Mucosa of gallbladder (tissue), 1 donor: ENCODE measurements around the gene POLR1G. TPM values are rescaled to one million over a fixed set of nuclear protein-coding genes. Genes with fewer than 3 reads are reported as not detected.
"Not testable (repeated sequence)": the region's sequence is repeated elsewhere in the genome, so short reads cannot be mapped to it uniquely, and the experiment has no call there.

Source experiments
- DNase-seq: peaks from one replicate; pipeline ENCODE4 v3.0.0-alpha.2; 2020; ENCODE audit warnings: low spot score
- total RNA-seq: library from RNA; stranded (reverse); gene quantifications from one replicate; pipeline ENCODE4 v1.2.1, GENCODE V29; 2021
- donor health status: DM: no; HTN: no; CAD: no.

POLR1G gene
- total RNA-seq, 1 donor from 2014 or later, result 4.9 TPM

- peak; percentile 48 for DNase-seq
These were observed 6.3 kb upstream of the POLR1G start for GRCh38 chr19:45400192-45400591.

- DNase-seq, result no peak
These were observed 4.6 kb upstream of the POLR1G start for GRCh38 chr19:45401815-45402214.

GRCh38 chr19:45402298-45403061, 4.0 kb upstream of the POLR1G start:
- DNase-seq, result no peak

- no peak for DNase-seq
These were observed 3.2 kb upstream of the POLR1G start for GRCh38 chr19:45403272-45403671.

- peak; percentile 42 for DNase-seq
These were observed 2.5 kb upstream of the POLR1G start for GRCh38 chr19:45403781-45404556.

GRCh38 chr19:45404557-45405434, 1.6 kb upstream of the POLR1G start, which contains the start of gene PPP1R13L:
PPP1R13L (minus strand) TSS chr19:45405069; CDS start chr19:45398318, 6,751 bp downstream.
- peak; percentile 86 for DNase-seq

- DNase-seq, result peak; percentile 90
These were observed 814 bp upstream of the POLR1G start for GRCh38 chr19:45405435-45406225.

GRCh38 chr19:45407091-45407375, 589 bp downstream of the POLR1G start:
- no peak for DNase-seq

- DNase-seq, result not testable (repeated sequence)
These were observed 1.1 kb downstream of the POLR1G start for GRCh38 chr19:45407585-45407984.

- DNase-seq, result no peak
These were observed 1.7 kb downstream of the POLR1G start for GRCh38 chr19:45408121-45408520.

- DNase-seq, result no peak
These were observed 2.5 kb downstream of the POLR1G start for GRCh38 chr19:45408830-45409556.

GRCh38 chr19:45409557-45409920, 3.1 kb downstream of the POLR1G start:
- DNase-seq, result no peak

- DNase-seq, result not testable (repeated sequence)
These were observed 3.9 kb downstream of the POLR1G start for GRCh38 chr19:45410330-45410729.

- no peak for DNase-seq
These were observed 7.1 kb downstream of the POLR1G start for GRCh38 chr19:45413497-45413896.

GRCh38 chr19:45414468-45414867, 8.0 kb downstream of the POLR1G start:
- DNase-seq, result no peak

GRCh38 chr19:45417151-45417550, 10.7 kb downstream of the POLR1G start:
- DNase-seq, result no peak

- no peak for DNase-seq
These were observed 12.4 kb downstream of the POLR1G start for GRCh38 chr19:45418802-45419201.

- DNase-seq, result no peak
These were observed 13.0 kb downstream of the POLR1G start for GRCh38 chr19:45419396-45419795.

- no peak for DNase-seq
These were observed 13.5 kb downstream of the POLR1G start for GRCh38 chr19:45419895-45420294.

- no peak for DNase-seq
These were observed 13.9 kb downstream of the POLR1G start for GRCh38 chr19:45420356-45420755.

GRCh38 chr19:45420871-45421270, 14.4 kb downstream of the POLR1G start:
- no peak for DNase-seq
